Embryonic facial prominence (tissue), 1 donor: Measurements from ENCODE around the gene MT1E.
"Not testable (repeated sequence)": the region's sequence is repeated elsewhere in the genome, so short reads cannot be mapped to it uniquely, and the experiment has no call there.

Experiments used
- DNase-seq: peaks from one replicate; pipeline ENCODE4 v3.0.0-alpha.2; 2016; ENCODE audit errors: extremely low spot score

MT1E gene

DNA sequence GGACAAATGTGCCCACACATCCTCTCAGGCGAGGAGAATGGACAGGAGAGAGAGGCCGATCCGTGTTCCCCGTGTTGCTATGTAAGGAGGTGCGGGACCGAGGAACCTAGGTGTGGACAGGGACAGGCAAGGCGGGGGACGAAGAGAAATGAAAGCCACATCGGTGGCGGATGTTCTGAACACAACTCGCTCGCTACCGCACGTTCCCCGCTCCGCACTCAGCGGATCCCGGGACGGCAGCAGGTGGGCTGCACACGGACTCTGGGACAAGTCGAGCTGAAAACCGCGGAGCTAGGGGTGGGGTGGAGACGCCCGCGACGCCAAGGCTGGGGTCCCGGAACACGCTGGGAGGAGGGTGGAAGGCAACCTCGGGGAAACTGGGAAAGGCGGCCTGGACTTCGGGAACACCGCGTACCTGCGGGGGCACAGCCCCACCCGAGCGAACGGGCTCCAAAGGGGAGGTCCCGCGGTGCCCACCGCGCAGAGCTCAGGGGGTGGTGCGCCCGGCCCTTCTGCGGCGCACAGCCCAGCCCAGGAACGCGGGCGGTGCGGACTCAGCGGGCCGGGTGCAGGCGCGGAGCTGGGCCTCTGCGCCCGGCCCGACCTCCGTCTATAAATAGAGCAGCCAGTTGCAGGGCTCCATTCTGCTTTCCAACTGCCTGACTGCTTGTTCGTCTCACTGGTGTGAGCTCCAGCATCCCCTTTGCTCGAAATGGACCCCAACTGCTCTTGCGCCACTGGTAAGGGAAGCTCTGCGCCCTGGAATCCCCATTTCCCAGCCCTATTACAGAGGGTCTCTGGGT is at the start of gene MT1E:
TSS of gene MT1E (plus strand) at position 642 of the 803 bp plus-strand sequence. CDS start at position 713, 71 bp downstream.
- no peak for DNase-seq

DNA sequence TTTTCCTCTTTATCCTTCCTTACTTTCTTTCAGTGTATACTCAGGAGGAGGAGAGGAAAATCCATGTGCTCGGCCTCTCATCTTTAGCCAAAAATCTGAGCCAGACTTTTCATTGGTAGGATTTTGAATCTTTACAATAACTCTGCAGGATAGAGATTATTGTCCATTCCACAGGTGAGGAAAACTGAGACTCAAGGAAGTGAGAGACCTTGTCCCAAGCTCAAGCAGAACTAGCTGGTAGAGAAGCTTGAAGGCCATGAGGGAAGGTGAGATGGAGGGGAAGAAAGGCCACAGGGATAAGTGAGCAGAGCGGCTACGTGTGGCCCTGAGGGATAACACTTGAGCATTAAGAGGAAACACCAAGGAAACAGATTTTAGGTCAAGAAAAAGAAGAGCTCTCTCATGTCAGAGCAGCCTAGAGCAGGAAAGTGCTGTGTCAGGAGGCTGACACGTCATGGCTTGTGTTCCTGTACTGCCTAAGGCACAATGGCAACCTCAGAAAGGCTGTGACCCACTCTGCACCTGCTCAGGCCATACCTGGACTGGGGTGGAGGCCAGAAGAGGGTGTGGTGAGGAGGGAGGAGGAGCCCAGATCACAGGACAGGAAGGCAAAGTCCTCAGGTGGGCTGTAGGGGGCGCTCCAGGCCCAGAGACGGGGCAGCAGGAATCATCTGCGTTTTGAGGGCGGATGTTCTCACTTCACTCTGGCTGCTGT is 48.8 kb upstream of the MT1E start:
- no peak for DNase-seq

DNA sequence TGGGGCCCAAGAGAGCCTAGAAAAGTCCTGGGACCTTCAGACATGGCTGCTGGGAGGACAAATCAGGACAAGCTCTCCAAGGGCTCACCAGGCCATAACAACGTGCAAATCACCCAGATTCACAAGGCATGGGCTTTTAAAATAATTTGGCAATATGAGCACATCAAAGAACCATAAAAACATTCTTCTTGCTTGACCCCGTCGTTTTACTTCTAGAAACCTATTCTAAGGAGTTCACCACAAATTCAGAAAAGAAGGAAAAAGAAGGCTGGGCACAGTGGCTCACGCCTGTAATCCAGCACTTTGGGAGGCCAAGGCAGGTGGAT is 48.3 kb upstream of the MT1E start:
- DNase-seq, result no peak

DNA sequence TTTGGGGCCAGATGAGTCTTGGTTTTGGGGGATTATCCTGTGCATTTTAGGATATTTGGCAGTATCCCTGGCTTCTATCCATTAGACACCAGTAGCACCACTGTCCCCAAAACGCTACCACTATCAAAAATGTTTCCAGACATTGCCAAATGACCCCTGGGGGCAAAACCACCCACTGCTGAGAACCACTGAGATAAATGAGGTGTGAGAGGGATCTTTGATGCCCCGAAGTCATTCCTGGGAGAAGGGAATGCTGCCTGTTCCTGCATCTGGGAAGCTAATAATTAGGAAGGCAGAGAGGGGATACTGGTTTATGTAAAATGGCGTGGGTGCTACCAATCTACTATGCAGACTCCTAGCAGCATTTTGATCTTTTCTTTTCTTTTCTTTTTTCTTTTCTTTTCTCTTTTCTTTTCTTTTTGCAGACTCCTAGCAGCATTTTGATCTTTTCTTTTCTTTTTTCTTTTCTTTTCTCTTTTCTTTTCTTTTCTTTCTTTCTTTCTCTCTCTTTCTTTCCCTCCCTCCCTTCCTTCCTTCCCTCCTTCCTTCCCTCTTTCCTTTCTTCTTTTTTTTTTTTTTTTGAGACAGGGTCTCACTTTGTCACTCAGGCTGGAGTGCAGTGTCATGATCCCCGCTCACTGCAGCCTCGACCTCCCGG is 45.1 kb upstream of the MT1E start:
- no peak for DNase-seq

DNA sequence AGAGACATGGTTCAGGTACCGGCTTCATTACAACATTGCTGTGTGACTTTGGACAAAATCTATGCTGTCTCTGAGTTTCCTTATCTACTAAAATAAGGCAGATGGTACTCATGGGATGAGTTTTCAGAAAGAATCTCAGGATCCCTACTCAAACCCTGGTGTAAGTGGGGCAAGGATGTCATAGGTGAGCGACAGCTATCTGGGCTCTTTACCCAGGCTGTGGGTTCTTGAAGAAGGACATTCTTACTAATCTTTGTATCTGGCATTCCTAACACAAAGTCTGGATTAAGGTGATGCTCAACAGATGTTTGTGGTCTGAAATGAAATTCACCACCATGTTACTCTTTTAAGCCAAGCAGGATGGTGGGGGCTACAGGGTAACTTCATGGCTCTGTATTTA is 42.7 kb upstream of the MT1E start:
- DNase-seq, result not testable (repeated sequence)

DNA sequence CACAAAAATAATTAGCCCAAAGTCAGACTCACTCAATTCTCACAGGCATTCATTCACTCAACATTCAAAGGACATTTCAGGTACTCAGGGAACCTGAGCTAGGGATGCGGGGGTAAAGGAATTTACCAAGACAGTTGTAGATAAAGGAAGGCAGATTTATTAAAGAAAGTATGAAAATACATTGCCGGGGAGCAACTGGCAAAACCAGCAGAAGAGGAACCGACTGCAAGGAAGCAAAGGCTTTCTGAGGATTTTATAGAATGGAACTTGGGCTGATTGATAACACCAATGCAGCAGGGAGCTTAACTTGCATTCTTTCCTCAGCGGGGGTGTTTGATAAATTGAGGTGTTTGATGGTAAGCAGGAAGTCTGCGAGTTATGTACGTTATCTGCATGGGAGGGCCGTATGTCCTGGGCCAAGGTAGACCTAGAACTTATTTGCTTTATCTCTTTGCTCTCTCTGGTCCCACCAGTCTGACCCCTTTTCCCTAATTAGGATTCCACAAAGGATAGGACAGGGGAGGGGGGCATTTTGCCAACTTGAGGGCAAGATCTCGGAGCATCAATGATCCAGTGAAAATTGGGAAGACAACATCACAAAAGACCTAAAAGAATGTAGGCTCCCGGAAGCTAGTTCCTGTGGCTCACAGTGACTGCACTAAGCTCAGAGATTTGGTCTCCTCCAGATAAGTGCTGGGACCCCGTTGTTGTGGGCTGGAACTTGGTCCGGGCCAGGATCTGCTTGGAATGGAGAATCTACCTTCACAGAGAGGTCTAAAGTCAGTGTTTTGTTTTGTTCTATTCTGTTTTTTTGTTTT is 42.0 kb upstream of the MT1E start:
- DNase-seq, result no peak

DNA sequence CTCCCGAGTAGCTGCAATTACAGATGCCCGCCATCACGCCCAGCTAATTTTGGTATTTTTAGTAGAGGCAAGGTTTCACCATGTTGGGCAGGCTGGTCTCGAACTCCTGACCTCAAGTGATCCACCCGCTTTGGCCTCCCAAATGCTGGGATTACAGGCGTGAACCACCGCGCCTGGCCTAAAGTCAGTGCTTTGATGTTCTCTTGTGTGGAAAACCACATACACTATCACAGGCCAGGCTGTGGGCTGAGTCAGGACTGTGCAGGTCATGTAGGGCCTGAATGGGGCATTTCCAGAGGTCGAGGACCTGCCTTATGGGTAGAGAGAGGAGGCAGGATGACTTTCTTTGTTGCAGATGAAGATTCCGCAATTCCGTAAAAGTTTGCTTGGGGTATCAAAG is 41.3 kb upstream of the MT1E start:
- no peak for DNase-seq

DNA sequence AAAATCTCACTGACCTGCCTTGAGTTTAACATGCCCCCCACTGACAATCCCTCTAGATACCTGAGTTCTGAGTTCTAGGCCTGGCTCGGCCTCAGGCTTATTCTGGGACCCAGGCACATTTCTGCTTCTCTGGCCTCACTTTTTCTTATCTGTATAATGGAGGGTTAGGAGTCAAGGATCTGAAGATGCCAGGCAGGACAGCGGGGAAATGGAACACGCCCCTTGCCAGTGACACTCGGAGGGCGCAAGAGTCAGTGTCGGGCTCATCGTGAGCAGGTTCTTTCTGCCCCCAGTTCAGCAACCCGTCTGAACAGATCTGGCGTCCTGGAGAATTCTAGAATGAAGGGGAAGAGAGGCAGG is 36.8 kb upstream of the MT1E start:
- no peak for DNase-seq

DNA sequence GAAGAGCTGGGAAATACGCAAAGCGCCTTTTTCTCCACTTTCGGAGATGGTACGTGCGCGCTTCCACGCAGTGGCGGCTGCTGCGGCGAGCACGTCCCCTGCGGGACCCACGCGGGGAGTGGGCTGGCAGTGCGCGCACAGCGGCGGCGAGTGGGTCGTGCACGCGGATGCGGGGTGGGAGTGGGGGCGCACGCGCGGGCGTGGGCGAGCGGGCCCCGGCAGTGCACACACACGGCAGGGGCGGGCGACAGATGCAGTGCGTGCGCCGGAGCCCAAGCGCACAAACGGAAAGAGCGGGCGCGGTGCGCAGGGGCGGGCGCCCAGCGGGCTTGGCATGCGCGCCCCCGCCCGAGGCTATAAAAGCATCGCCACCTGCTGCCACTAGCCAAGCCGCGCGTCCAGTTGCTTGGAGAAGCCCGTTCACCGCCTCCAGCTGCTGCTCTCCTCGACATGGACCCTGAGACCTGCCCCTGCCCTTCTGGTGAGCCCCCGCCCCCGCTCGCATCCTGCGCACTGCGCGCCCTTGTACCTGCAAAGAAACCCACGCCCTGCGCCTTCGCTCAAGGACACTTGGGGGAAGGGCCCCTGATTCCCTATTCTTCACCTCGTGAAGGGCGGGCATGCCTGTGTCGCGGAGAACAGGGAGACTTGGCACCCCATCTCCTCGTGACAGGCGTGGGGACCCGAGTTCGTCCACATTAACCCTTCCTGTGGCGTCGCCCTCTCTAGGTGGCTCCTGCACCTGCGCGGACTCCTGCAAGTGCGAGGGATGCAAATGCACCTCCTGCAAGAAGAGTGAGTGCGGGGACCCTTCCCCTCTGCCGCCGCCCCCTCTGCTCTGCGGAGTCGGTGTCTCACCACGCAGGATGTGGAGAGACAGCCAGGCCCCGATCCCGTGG is 36.2 kb upstream of the MT1E start, which contains the start of gene MT3:
TSS of gene MT3 (plus strand) at position 388 of the 899 bp plus-strand sequence. CDS start at position 451, 63 bp downstream.
- no peak for DNase-seq

DNA sequence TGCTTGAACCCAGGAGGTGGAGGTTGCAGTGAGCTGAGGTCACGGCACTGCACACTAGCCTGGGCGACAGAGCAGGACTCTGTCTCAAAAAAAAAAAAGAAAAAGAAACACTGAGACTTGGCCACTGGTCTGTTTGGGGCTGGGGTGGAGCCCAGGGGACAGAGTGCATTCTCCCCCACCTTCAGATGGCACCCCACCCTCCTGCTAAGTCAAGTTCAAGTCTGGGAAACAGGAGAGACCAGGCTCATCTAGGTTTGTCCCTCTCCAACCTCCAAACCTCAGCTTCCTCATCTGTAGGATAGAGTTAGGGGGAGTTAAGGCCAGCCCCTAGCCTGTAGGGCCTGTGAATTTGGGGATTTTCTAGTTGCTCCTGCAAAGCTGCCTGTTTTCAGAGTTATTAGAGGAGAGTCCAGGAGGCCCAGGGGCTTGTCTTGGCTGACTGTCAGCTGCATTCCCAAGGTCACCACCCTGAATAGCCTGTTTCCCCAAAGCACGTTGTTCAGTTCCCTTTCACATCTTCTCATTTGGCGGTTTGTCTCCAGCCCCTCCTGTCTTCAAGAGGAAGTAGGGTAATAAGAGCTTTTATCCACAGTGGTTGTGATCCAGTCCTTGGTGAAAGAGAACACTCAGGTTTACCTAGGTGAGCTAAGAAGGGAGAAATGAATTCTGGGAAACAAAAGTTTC is 34.1 kb upstream of the MT1E start:
- no peak for DNase-seq

DNA sequence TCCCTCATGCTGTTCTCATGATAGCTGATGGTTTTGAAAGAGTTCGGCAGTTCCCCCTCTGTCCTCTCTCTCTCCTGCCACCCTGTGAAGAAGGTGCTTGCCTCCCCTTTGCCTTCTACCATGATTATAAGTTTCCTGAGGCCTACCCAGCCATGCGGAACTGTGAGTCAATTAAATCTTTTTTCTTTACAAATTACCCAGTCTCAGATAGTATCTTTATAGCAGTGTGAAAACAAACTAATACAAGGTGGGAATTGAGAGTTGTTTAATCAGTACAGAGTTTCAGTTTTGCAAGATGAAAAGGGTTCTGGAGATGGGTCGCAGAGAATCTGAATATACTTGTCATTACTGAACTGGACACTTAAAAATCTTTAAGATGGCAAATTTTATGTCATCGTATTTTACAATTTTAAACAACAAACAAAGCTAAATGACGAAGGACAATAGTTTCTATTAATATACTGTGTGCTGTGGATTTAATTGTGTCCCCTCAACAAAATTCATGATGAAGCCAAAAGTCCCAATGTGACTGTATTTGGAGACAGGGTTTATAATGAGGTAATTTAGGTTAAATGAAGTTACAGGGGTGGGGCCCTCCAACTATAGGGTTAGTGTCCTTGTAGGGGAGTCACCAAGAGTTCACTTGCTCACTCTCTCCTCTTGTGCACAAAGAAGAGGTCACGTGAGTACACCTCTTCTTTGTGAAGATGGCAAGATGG is 31.8 kb upstream of the MT1E start:
- no peak for DNase-seq

DNA sequence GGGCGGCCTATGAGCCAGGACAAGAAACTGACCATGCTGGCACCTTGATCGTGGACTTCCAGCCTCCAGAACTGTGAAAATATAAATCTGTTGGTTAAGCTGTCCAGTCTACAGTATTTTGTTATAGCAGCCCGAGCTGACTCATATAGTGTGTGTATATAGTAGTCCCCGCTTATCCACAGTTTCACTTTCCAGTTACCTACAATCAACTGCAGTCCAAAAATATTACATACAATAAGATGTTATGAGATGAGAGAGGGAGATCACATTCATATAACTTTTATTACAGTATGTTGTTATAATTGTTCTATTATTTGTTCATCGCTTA is 31.3 kb upstream of the MT1E start:
- no peak for DNase-seq

DNA sequence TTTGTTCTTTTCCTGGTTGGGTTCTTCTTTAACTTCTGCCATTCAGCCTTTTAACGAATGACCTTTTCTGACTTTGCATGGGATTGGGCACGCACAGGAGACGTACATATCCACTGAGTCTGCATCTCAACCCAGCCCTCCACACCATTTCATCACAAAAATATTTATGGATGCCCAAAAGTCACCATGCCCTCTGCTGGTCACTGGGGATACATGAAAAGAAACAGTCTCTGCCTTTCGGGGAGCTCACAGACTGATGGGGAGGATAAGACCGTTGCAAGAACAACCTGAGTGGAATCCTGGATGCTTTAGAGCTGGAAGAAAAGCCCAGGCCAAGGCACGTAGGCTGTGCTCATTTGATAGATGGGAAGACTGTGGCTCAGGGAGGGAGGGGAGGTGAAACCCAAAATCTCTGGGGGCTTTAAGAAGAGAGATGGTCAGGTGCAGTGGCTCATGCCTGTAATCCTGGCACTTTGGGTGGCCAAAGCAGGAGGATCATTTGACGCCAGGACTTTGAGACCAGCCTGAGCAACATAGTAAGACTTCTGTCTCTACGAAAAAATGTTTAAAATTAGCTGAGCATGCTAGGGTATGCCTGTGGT is 25.1 kb upstream of the MT1E start:
- no peak for DNase-seq

DNA sequence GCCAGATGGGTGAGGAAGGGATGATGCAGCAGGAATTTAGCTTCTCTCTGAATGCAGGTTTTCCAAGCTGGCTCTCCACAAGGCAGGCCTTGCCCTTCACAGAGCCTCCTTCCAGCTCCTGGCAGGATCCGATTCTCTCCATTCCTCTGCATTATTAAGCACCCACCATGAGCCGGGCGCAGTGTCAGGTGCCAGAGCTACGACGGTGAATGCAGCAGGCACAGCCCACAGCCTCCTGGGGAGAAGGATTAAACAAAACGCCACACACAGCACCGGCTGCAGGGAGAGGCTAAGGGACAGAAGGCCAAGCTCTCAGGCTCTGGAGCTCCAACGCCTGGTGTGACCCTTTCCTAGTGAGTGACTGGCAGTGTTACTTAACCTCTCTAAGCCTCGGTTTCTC is 24.3 kb upstream of the MT1E start:
- DNase-seq, result no peak

DNA sequence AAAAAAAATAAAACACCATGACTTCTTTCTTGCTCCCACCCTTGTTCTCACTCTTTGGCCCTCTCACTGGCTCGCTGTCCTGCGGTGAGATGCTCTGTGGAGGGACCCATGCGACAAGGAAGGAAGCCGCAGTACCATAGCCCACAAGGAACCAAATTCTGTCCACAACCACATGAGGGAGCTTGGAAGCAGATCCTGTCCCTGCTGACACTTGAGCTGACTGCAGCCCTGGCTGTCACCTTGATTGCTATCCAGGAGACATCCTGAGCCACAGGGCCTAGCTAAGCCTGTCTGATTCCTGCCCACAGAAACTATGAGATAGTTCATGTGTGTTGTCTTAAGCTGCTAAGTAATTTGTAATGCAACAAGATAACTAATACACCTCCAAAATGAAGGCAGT is 22.0 kb upstream of the MT1E start:
- DNase-seq, result no peak

DNA sequence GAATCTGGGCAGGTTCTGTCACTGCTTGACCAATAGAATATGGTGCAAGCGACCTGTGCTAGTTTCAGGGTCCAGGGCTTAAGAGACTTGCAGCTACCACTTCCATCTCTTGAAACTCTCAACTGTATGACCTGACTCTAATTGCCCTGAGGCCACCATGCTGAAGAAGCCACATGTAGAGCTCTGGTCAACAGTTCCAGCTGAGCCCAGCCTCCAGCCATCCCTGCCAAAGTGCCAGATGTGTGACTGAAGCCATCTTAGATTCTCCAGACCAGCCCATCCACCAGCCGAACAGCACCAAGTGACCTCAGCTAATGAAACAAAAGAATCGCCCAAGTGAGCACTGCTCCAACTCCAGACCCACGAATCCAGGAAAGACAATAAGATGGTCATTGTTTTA is 20.6 kb upstream of the MT1E start:
- DNase-seq, result no peak

DNA sequence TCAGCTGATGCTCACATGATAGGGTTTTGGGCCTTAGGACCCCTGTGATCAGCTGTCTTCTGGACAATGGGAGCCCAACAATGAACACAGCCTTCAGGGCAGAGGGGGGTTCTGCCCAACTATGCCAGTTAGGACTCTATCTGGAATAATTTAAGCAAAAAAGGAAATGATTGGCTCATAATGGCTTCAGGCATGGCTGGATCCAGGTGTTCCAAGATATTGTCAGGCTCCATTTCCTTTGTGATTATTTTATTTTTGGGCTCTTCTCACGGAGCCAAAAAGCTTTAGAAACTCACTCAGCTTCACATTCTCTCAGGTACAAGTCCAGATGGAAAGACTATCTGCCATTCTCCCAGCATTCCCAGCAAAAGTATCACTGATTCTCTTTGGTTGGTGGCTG is 20.1 kb upstream of the MT1E start:
- no peak for DNase-seq

DNA sequence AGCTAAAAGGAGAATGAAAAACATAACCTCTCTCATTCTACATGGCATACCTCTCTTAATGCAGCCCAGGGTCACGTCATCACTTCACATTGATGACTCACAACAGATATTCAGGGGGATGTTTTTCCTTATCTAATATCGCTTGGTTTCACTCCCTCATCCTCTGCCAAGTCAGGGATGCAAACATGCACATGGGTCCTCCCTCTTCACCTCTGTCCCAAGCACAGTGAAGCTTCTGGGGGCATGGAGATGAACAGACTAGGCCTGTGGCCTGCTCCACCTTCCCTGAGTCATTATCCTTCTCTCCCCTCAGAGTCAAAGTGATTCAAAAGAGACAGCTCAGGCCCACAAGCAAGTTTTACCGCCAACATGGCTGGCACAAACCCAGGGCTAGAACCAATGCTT is 19.5 kb upstream of the MT1E start:
- DNase-seq, result no peak

DNA sequence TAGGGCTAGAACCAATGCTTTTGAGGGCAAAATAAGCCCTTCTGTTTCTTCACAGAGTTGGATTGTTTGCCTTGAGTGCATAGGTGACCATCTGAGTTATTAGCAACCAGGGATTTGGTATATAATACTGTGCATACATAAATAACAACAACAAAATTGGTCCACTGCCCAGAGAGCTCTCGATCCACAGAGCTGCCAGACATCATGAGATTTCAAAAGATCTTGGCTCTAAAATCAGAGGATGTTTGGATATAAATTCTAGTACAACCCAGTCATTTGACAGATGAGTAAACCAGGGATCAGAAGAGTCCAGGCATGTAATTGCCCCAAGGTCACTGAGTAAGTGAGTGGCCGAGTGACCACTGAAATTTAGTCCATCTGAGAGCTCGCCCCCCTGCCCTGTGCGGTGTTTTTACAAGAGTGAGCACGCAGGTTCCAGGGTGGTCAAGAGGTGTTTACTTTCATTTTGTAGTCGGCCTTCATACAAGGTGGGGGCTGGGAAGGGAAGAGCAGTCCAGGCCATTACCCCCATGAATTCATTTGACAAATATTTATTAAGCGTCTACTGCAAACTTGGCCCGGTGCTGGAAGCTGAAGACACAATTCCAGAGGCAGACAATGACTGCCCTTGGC is 19.0 kb upstream of the MT1E start:
- DNase-seq, result no peak
